Neural crest cell (in vitro differentiated cells): ENCODE results near the gene ATXN7L1. TPM values are rescaled to one million over a fixed set of nuclear protein-coding genes. Genes with fewer than 3 reads are reported as not detected.

Experiments used
- DNase-seq: peaks from one replicate; pipeline ENCODE4 v3.0.0; 2021; ENCODE audit warnings: low read depth, mixed read lengths, low spot score
- H3K27ac Mint-ChIP-seq: one replicate; pipeline ENCODE4 v1.8.0; 2021; ENCODE audit warnings: mild to moderate bottlenecking, mixed read lengths; ENCODE audit not compliant: unreplicated experiment
- H3K27me3 Mint-ChIP-seq: 2 replicates; pipeline ENCODE4 v1.8.0; 2021; ENCODE audit warnings: low read depth, mild to moderate bottlenecking, mixed read lengths
- H3K36me3 Mint-ChIP-seq: 2 replicates; pipeline ENCODE4 v1.8.0; 2021; ENCODE audit warnings: low read depth, mild to moderate bottlenecking, mixed read lengths
- H3K4me1 Mint-ChIP-seq: 2 replicates; pipeline ENCODE4 v1.8.0; 2021; ENCODE audit warnings: mixed read lengths
- H3K4me3 Mint-ChIP-seq: one replicate; pipeline ENCODE4 v1.8.0; 2021; ENCODE audit warnings: mild to moderate bottlenecking, mixed read lengths
- H3K9me3 Mint-ChIP-seq: 2 replicates; pipeline ENCODE4 v1.8.0; 2021; ENCODE audit warnings: mixed read lengths
- CTCF ChIP-seq: fragments of 200-600 bp; sonication (generic); conservative IDR thresholded peaks from 2 replicates; pipeline ENCODE4 v1.5.0; 2021; ENCODE audit warnings: antibody characterized with exemption, mild to moderate bottlenecking
- total RNA-seq: library from RNA; stranded (reverse); gene quantifications from 2 replicates; pipeline ENCODE4 v1.2.1, GENCODE V29; 2021

The ATXN7L1 gene
- total RNA-seq, 1 donor from 2014 or later, result 14.4 TPM

- DNase-seq, result no peak
- Mint-ChIP-seq H3K4me3 (no peak overlapping the region), H3K36me3 (no peaks in the 10 kb centered on the region), H3K27ac (no peak overlapping the region), H3K9me3 (no peaks in the 10 kb centered on the region), H3K27me3 (no peaks in the 10 kb centered on the region), H3K4me1 (peaks cover 5% of the 10 kb centered on the region)
- TF ChIP-seq CTCF, result no peak
Measured at GRCh38 chr7:105672801-105673200, 203.6 kb downstream of the ATXN7L1 start.

- Mint-ChIP-seq H3K4me3 (no peak overlapping the region), H3K4me1 (peaks cover 5% of the 10 kb centered on the region), H3K9me3 (no peaks in the 10 kb centered on the region), H3K27ac (no peak overlapping the region), H3K36me3 (peaks cover 6% of the 10 kb centered on the region), H3K27me3 (no peaks in the 10 kb centered on the region)
- no peak for TF ChIP-seq CTCF
- no peak for DNase-seq
Measured at GRCh38 chr7:105666324-105666723, 210.1 kb downstream of the ATXN7L1 start.

GRCh38 chr7:105665684-105666083 lies 210.7 kb downstream of the ATXN7L1 start:
- Mint-ChIP-seq H3K9me3 (no peaks in the 10 kb centered on the region), H3K27ac (no peak overlapping the region), H3K36me3 (peaks cover 6% of the 10 kb centered on the region), H3K4me1 (peaks cover 5% of the 10 kb centered on the region), H3K4me3 (no peak overlapping the region), H3K27me3 (no peaks in the 10 kb centered on the region)
- TF ChIP-seq CTCF, result no peak
- no peak for DNase-seq

DNA sequence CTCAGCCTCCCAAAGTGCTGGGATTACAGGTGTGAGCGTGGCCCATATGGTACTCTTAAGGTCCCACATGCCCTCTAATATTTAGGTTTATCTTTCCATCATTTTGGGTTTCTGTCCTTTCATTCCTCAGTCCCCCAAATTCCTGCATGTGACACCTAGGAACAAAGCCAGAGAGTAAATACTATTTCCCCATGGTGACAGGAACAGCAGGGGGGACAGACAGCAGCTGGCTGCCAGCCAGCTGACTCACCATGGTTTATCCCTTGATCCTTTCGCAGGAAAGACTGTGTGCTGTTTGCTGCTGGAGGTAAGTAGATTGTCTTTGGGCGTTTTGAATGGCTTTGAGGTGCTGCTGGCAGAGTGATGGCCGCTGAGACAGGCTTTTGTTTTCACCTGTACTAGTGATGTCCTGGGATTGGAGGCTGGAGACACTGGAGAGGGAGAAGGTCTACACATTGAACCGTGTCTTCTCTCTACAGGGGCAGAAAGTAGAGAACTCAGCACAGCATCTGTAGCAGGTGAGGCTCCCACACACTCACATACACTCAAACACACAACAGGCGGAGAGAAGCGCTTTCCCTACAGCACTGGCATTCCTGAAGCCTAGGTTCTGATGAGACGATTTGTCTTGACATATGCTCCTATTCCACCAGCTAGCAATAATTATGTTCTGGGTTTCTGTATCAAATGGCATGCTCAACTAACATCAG lies 211.4 kb downstream of the ATXN7L1 start:
- DNase-seq, result no peak
- no peaks in the 10 kb centered on the region for H3K27me3 Mint-ChIP-seq
- H3K36me3 Mint-ChIP-seq, result peaks cover 9% of the 10 kb centered on the region
- H3K27ac Mint-ChIP-seq, result peak overlapping the region; percentile 59
- TF ChIP-seq CTCF, result no peak
- no peak overlapping the region for H3K4me3 Mint-ChIP-seq
- H3K9me3 Mint-ChIP-seq, result no peaks in the 10 kb centered on the region
- peaks cover 5% of the 10 kb centered on the region for H3K4me1 Mint-ChIP-seq

GRCh38 chr7:105662998-105663397 lies 213.4 kb downstream of the ATXN7L1 start:
- H3K27ac Mint-ChIP-seq, result no peak overlapping the region
- no peak for DNase-seq
- no peak for TF ChIP-seq CTCF
- H3K36me3 Mint-ChIP-seq, result peaks cover 18% of the 10 kb centered on the region
- H3K4me1 Mint-ChIP-seq, result peaks cover 5% of the 10 kb centered on the region
- H3K9me3 Mint-ChIP-seq, result no peaks in the 10 kb centered on the region
- no peak overlapping the region for H3K4me3 Mint-ChIP-seq
- no peaks in the 10 kb centered on the region for H3K27me3 Mint-ChIP-seq
